Stomach (tissue), 4 donors: ENCODE results near the gene TXNL4A.

ENCODE experiments used
- POLR2A ChIP-seq, 4 donors: fragments of 450-650 bp; IDR thresholded peaks; one replicate each; pipeline ENCODE4 v1.6.1; 2016; ENCODE audit warnings: antibody characterized with exemption in 4 of 4, control low read depth in 2 of 4, mild to moderate bottlenecking in 1 of 4, moderate library complexity in 1 of 4
- POLR2AphosphoS5 ChIP-seq, 3 donors: sonication (generic); formaldehyde crosslinking; IDR thresholded peaks; one replicate each; pipeline ENCODE4 v1.6.1; 2016; ENCODE audit warnings: antibody characterized with exemption in 3 of 3
- TF ChIP-seq, protein P1 (sequence below), 7 experiments: fragments of 450-650 bp in 4 of 7; fragments of 200-600 bp in 3 of 7; sonication (generic) in 3 of 7; IDR thresholded peaks; one replicate each; pipeline ENCODE4 v1.5.1; 2016 to 2019; ENCODE audit warnings: antibody characterized with exemption in 7 of 7, control low read depth in 2 of 7, mild to moderate bottlenecking in 1 of 7

DNA sequence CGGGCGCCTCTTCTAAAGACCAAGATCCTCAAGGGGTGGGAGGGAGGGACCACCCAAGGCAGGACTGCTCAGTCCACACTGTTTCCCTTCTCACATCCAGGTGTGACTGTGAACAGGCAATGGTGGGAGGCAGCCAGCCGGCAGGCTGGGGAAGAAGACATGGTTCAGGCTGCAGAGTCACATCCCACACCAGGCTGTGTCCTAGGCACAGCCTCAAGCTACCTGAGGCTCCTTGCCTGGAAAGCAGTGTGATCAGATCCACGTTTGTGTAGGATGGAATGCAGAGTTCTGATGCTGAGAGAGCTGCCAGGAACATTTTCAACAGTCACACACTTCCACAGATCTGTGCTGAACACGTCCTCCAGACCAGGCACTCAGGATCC is 53.3 kb downstream of the TXNL4A start:
- TF ChIP-seq, protein P1, sequence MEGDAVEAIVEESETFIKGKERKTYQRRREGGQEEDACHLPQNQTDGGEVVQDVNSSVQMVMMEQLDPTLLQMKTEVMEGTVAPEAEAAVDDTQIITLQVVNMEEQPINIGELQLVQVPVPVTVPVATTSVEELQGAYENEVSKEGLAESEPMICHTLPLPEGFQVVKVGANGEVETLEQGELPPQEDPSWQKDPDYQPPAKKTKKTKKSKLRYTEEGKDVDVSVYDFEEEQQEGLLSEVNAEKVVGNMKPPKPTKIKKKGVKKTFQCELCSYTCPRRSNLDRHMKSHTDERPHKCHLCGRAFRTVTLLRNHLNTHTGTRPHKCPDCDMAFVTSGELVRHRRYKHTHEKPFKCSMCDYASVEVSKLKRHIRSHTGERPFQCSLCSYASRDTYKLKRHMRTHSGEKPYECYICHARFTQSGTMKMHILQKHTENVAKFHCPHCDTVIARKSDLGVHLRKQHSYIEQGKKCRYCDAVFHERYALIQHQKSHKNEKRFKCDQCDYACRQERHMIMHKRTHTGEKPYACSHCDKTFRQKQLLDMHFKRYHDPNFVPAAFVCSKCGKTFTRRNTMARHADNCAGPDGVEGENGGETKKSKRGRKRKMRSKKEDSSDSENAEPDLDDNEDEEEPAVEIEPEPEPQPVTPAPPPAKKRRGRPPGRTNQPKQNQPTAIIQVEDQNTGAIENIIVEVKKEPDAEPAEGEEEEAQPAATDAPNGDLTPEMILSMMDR (IDR thresholded peaks at IDR 0.05) = no peak
- no peak for TF ChIP-seq POLR2AphosphoS5 (IDR thresholded peaks at IDR 0.05)
- no peak for TF ChIP-seq POLR2A (IDR thresholded peaks at IDR 0.05)
